Subcutaneous preadipocyte (primary cell): Measurements from ENCODE around the gene C1orf116. TPM values are rescaled to one million over a fixed set of nuclear protein-coding genes. Genes with fewer than 3 reads are reported as not detected.

Experiments
- total RNA-seq: library from RNA; depleted of rRNA; stranded (reverse); fragments of >200 nt; gene quantifications from 2 replicates; pipeline ENCODE4 v1.2.3, GENCODE V29; 2012

The C1orf116 gene
- under 0.01 TPM in 1 of 2 replicates, not detected in the other for total RNA-seq

GRCh38 chr1:207032528-207033017 is at the start of gene C1orf116:
Gene C1orf116 (minus strand): TSS chr1:207032756. CDS start chr1:207027598, 5,158 bp downstream.

GRCh38 chr1:207052911-207053769 is 20.6 kb upstream of the C1orf116 start, which contains the start of gene PFKFB2:
Gene PFKFB2 (plus strand): TSS chr1:207053275. CDS start chr1:207054718, 1,443 bp downstream.

GRCh38 chr1:207051191-207051943 is 18.8 kb upstream of the C1orf116 start, which contains the start of gene YOD1:
Gene YOD1 (minus strand): TSS chr1:207051208. CDS start chr1:207051030, 178 bp downstream.

GRCh38 chr1:206970446-206970845 is 62.1 kb downstream of the C1orf116 start, which contains the start of gene FCAMR:
Gene FCAMR (minus strand): TSS chr1:206970460. CDS start chr1:206970125, 335 bp downstream.

Other genes with a start within 250 kb of the C1orf116 start
- gene IL20, start 167.1 kb downstream of the C1orf116 start, total RNA-seq, result not detected in 2 replicates
- not detected in 2 replicates for gene IL24, start 135.3 kb downstream of the C1orf116 start, total RNA-seq
- gene FCMR, start 110.8 kb downstream of the C1orf116 start, total RNA-seq, result not detected in 2 replicates
- not detected in 2 replicates for gene PIGR, start 86.3 kb downstream of the C1orf116 start, total RNA-seq
- not detected in 2 replicates for gene FCAMR, start 62.3 kb downstream of the C1orf116 start, total RNA-seq
- gene YOD1, start 18.5 kb upstream of the C1orf116 start, total RNA-seq, result 4.8 and 6.3 TPM in 2 replicates
- gene PFKFB2, start 20.5 kb upstream of the C1orf116 start, total RNA-seq, result 2.5 and 3.3 TPM in 2 replicates
- not detected in 2 replicates for gene C4BPB, start 56.1 kb upstream of the C1orf116 start, total RNA-seq
- not detected in 2 replicates for gene C4BPA, start 71.5 kb upstream of the C1orf116 start, total RNA-seq